ENCODE measurements around the gene ARPP21. TPM values are rescaled to one million over a fixed set of nuclear protein-coding genes. Genes with fewer than 3 reads are reported as not detected.

Gene ARPP21
- total and polyA plus RNA-seq, 7 donors, result 86.4 to 336 (median 101) TPM

DNA sequence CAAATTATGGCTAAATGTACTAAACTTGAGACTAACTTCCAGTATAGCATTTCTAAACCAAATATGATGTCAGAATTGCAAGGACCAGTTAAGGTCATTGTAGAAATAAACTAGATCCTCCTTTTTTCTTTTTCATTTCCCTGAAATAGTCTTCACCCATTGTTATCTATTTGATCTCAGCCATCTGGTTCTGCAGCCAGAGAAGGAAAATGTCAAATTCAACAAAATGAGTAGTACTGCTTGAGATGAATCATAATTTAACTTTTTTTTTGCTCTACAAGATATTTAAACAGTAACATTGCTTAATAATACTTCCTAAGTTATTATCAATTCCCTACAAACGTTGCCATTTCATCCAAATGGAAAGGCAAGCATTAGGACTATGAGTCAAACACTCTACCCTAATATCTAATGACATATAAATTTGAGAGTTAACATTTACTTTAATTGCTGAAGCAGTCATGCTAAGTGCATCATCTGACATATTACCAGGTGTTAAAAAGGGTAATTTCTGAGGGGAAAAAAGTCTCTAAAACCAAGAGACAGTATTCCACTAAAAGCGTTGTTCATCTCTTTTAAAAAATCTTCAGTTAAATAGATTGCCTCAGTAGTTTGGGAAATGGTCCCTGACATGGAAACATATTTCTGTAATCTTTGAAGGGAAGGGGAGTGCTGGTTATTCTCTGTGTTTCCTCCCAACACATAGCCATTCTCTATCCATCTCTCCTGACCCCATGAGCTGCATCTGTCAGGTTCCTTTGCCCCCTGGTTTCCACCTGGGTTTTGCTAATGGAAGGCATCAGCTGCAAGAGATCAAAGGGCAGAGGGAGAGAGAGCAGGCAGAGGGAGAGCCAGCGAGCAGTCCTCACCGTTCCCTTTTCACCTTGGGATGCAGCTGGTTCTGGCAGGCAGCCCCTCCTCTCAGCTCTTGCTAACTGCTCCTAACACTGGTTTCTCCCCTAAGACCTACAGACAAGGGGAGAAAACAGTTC is 138.5 kb downstream of the ARPP21 start:
- no peak overlapping the region for H3K27ac ChIP-seq
- H3K4me1 ChIP-seq, result peaks cover 16% of the 10 kb centered on the region
- H3K4me3 ChIP-seq, result no peak overlapping the region
- no peak for DNase-seq
- peaks cover 0 to 85% of the 10 kb centered on the region in 2 donors for H3K36me3 ChIP-seq (ENCODE audit: insufficient read depth in 1 of 2, low read depth in 1 of 2)
- WGBS, 3 donors, result 44 to 54% (median 53%) methylated on average over 4 of the region's 4 CpGs
- intact Hi-C loops (cut with DNase I), result no loop called here
- H3K27me3 ChIP-seq (ENCODE audit: insufficient read depth in 3 of 3, low read length in 2 of 3), result no peaks in the 10 kb centered on the region
- ATAC-seq, result no peak
- no peaks in the 10 kb centered on the region for H3K9me3 ChIP-seq
- TF ChIP-seq, protein P1, sequence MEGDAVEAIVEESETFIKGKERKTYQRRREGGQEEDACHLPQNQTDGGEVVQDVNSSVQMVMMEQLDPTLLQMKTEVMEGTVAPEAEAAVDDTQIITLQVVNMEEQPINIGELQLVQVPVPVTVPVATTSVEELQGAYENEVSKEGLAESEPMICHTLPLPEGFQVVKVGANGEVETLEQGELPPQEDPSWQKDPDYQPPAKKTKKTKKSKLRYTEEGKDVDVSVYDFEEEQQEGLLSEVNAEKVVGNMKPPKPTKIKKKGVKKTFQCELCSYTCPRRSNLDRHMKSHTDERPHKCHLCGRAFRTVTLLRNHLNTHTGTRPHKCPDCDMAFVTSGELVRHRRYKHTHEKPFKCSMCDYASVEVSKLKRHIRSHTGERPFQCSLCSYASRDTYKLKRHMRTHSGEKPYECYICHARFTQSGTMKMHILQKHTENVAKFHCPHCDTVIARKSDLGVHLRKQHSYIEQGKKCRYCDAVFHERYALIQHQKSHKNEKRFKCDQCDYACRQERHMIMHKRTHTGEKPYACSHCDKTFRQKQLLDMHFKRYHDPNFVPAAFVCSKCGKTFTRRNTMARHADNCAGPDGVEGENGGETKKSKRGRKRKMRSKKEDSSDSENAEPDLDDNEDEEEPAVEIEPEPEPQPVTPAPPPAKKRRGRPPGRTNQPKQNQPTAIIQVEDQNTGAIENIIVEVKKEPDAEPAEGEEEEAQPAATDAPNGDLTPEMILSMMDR (IDR thresholded peaks at IDR 0.05), result no peak

DNA sequence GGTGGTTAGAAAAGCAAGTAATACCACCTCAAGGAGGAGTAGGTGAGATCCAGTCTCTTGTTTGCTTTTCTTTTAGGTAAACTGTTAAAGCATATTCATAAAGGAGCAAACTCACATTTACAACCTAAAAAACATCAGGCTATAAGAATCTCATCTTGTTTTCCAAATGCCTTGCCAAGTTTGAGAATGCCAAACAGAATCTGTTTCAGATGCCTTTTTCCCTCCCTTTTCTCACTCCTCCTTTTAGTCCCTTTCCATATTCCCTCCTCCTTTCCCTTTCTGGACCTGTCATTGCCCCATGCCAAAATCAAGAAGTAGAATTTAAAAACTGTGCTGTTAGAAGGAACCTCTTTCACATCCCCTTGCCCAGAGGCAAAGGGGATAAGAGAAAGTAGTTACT is 140.3 kb downstream of the ARPP21 start:
- intact Hi-C loops (cut with DNase I), result no loop called here
- Histone ChIP-seq H3K36me3 (ENCODE audit: insufficient read depth in 1 of 2, low read depth in 1 of 2) (peaks cover 0 to 90% of the 10 kb centered on the region in 2 donors), H3K27ac (no peak overlapping the region), H3K9me3 (no peaks in the 10 kb centered on the region), H3K4me1 (peaks cover 6% of the 10 kb centered on the region), H3K4me3 (no peak overlapping the region), H3K27me3 (ENCODE audit: insufficient read depth in 3 of 3, low read length in 2 of 3) (no peaks in the 10 kb centered on the region)
- TF ChIP-seq, protein P1 (IDR thresholded peaks at IDR 0.05), result no peak
- no peak for DNase-seq
- no peak for ATAC-seq

DNA sequence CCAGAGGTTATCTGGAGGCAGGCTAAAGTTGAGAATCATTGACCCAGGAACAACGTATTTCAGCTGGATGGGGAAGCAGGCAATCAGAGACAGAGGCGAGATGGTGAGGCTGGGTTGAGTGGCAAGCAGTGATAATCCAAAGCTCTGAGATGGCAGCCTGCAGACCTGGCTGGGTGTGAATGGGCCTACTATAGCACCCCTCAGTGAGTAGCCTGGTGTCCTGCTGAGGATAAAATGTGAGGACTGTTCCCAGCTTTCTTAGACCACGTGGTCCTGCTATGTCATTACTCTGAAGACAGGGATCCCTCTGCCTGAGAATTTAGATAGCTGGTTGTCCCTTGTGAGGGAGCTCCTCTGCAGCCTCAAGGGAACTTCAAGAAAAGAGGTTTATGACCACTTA is 141.5 kb downstream of the ARPP21 start:
- Histone ChIP-seq H3K27ac (no peak overlapping the region), H3K27me3 (ENCODE audit: insufficient read depth in 3 of 3, low read length in 2 of 3) (no peaks in the 10 kb centered on the region), H3K9me3 (no peaks in the 10 kb centered on the region), H3K36me3 (ENCODE audit: insufficient read depth in 1 of 2, low read depth in 1 of 2) (peaks cover 0 to 80% of the 10 kb centered on the region in 2 donors), H3K4me3 (no peak overlapping the region), H3K4me1 (peaks cover 8% of the 10 kb centered on the region)
- TF ChIP-seq, protein P1 (IDR thresholded peaks at IDR 0.05), result no peak
- WGBS, 3 donors, result 58 to 61% (median 59%) methylated on average over 3 of the region's 3 CpGs
- ATAC-seq, result peak in 2 of 4 donors; percentile 13 to 16
- intact Hi-C loops (cut with DNase I), result no loop called here
- no peak for DNase-seq

DNA sequence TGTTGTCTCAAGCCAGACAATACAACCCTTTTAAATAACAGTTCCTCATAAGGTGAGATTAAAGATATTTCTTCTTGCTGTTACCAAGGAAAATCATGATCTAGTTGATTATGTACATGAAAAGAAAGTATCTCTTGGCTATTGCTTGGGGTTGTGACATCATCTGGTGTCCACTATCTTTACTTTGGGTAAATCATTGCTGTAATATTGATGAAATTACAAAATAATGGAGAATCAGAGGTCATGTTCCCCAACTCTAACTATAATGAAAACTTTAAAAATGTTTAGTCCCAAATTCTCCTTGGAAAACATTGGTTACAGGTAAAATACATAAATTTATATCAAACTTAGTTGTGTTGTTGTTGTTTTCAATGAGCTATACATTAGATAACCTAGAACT is 142.2 kb downstream of the ARPP21 start:
- intact Hi-C loops (cut with DNase I), result no loop called here
- Histone ChIP-seq H3K36me3 (ENCODE audit: insufficient read depth in 1 of 2, low read depth in 1 of 2) (peaks cover 0 to 72% of the 10 kb centered on the region in 2 donors), H3K4me3 (no peak overlapping the region), H3K4me1 (peaks cover 16% of the 10 kb centered on the region), H3K9me3 (no peaks in the 10 kb centered on the region), H3K27ac (no peak overlapping the region), H3K27me3 (ENCODE audit: insufficient read depth in 3 of 3, low read length in 2 of 3) (no peaks in the 10 kb centered on the region)
- TF ChIP-seq, protein P1 (IDR thresholded peaks at IDR 0.05), result no peak
- DNase-seq (no peak), ATAC-seq (no peak)

Data from psoas muscle (tissue), 8 donors.